ENCODE measurements around the gene SLC16A4.

The SLC16A4 gene

GRCh38 chr1:110337704-110338308 lies 53.0 kb downstream of the SLC16A4 start:
- DNase-seq (ENCODE audit: extremely low spot score, insufficient read length, low read depth) = no peak
- no peak for FAIRE-seq

- DNase-seq (ENCODE audit: extremely low spot score, insufficient read length, low read depth) = no peak
- no peak for FAIRE-seq
Measured at GRCh38 chr1:110336300-110337039, 54.4 kb downstream of the SLC16A4 start.

GRCh38 chr1:110335265-110335664 lies 55.6 kb downstream of the SLC16A4 start:
- DNase-seq (ENCODE audit: extremely low spot score, insufficient read length, low read depth) (no peak), FAIRE-seq (no peak)

GRCh38 chr1:110328700-110329099 lies 62.1 kb downstream of the SLC16A4 start:
- DNase-seq (ENCODE audit: extremely low spot score, insufficient read length, low read depth) (no peak), FAIRE-seq (no peak)

- DNase-seq (ENCODE audit: extremely low spot score, insufficient read length, low read depth) = no peak
- FAIRE-seq = no peak
Measured at GRCh38 chr1:110328274-110328673, 62.6 kb downstream of the SLC16A4 start.

- DNase-seq (ENCODE audit: extremely low spot score, insufficient read length, low read depth) = no peak
- FAIRE-seq = no peak
Measured at GRCh38 chr1:110326826-110327225, 64.0 kb downstream of the SLC16A4 start.

- DNase-seq (ENCODE audit: extremely low spot score, insufficient read length, low read depth) = no peak
- FAIRE-seq = no peak
Measured at GRCh38 chr1:110324667-110325066, 66.2 kb downstream of the SLC16A4 start.

- no peak for DNase-seq (ENCODE audit: extremely low spot score, insufficient read length, low read depth)
Measured at GRCh38 chr1:110321846-110322245, 69.0 kb downstream of the SLC16A4 start.

GRCh38 chr1:110321045-110321444 lies 69.8 kb downstream of the SLC16A4 start:
- FAIRE-seq = no peak
- DNase-seq (ENCODE audit: extremely low spot score, insufficient read length, low read depth) = no peak

More at GRCh38 chr1:110321846-110322245, 69.0 kb downstream of the SLC16A4 start:
- FAIRE-seq = no peak

GRCh38 chr1:110320168-110320518 lies 70.7 kb downstream of the SLC16A4 start:
- DNase-seq (ENCODE audit: extremely low spot score, insufficient read length, low read depth) = no peak
- FAIRE-seq = no peak

GRCh38 chr1:110319332-110320167 lies 71.3 kb downstream of the SLC16A4 start:
- no peak for DNase-seq (ENCODE audit: extremely low spot score, insufficient read length, low read depth)
- FAIRE-seq = no peak

- DNase-seq (ENCODE audit: extremely low spot score, insufficient read length, low read depth) (no peak), FAIRE-seq (no peak)
Measured at GRCh38 chr1:110318046-110318445, 72.8 kb downstream of the SLC16A4 start.

GRCh38 chr1:110316735-110317134 lies 74.1 kb downstream of the SLC16A4 start:
- FAIRE-seq (no peak), DNase-seq (ENCODE audit: extremely low spot score, insufficient read length, low read depth) (no peak)

Data from GM18507 (cell line).